ENCODE data around the gene KCNH4.

DNA sequence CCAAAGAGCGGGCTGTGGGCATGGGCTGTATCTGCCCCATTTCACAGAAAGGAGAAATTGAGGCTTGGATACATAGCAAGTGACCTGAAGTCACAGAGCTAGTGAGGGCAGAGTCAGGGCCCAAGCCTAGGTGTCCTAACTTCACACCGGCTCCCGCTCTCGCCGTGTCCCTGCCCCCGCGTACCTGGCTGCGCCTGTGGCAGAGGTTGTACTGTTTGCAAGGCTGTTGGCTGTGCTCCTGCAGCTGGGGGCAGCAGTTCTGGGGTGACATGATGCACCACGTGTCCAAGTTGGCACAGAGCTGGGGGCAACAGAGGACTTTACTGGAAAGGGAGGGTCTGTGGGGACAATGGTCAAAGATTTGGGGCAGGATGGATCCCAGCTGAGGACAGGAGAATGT, 71.9 kb downstream of the KCNH4 start:
- TF ChIP-seq, protein P1, sequence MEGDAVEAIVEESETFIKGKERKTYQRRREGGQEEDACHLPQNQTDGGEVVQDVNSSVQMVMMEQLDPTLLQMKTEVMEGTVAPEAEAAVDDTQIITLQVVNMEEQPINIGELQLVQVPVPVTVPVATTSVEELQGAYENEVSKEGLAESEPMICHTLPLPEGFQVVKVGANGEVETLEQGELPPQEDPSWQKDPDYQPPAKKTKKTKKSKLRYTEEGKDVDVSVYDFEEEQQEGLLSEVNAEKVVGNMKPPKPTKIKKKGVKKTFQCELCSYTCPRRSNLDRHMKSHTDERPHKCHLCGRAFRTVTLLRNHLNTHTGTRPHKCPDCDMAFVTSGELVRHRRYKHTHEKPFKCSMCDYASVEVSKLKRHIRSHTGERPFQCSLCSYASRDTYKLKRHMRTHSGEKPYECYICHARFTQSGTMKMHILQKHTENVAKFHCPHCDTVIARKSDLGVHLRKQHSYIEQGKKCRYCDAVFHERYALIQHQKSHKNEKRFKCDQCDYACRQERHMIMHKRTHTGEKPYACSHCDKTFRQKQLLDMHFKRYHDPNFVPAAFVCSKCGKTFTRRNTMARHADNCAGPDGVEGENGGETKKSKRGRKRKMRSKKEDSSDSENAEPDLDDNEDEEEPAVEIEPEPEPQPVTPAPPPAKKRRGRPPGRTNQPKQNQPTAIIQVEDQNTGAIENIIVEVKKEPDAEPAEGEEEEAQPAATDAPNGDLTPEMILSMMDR (conservative IDR thresholded peaks at IDR 0.05; ENCODE audit: low read length): no peak
- TF ChIP-seq EZH2phosphoT487 (IDR thresholded peaks at IDR 0.05; ENCODE audit: borderline replicate concordance, low read depth, low read length): no peak

Data from OCI-LY7 (cell line).